IMR-90 (cell line): ENCODE data around the gene SGPL1. TPM values are rescaled to one million over a fixed set of nuclear protein-coding genes. Genes with fewer than 3 reads are reported as not detected.
"Not testable (repeated sequence)": the region's sequence is repeated elsewhere in the genome, so short reads cannot be mapped to it uniquely, and the experiment has no call there.

Experiments
- ATAC-seq: fragments of 200-7000 bp; cut with Tn5 transposase; 2 replicates; pipeline ENCODE4 v1.9.1; 2020; ENCODE audit warnings: low read depth, mild to moderate bottlenecking, moderate library complexity
- BruUV-seq: library from RNA; stranded (reverse); fragments of 400-500 nt; replicated peaks from 2 replicates; lab custom pipeline; 2021; lab: Mats Ljungman, UMichigan
- CTCF ChIA-PET: fragments of 300-600 bp; formaldehyde crosslinking; extraction: SDS; loops from one replicate; lab custom pipeline; 2021; ENCODE audit warnings: antibody characterized with exemption; lab: Yijun Ruan, JAX
- POLR2A ChIA-PET: fragments of 300-600 bp; sonication (Branson Sonifier 250); formaldehyde crosslinking; loops from one replicate; lab custom pipeline; 2022; ENCODE audit warnings: antibody characterized with exemption; ENCODE audit not compliant: unreplicated experiment; lab: Charles Lee
- DNase-seq: peaks from one replicate; pipeline ENCODE4 v3.0.0; 2013
- H2AFZ ChIP-seq: replicated peaks from 2 replicates; pipeline ENCODE3; 2013; ENCODE audit warnings: low read length, mild to moderate bottlenecking; ENCODE audit not compliant: poor library complexity
- H2AK5ac ChIP-seq: 2 replicates; pipeline ENCODE4 v1.6.1; 2013; ENCODE audit warnings: low read depth, low read length, inconsistent platforms
- H2AK9ac ChIP-seq: replicated peaks from 2 replicates; pipeline ENCODE3; 2013; ENCODE audit warnings: mild to moderate bottlenecking, low read depth, low read length, moderate library complexity; ENCODE audit not compliant: poor library complexity
- H2BK120ac ChIP-seq: 2 replicates; pipeline ENCODE4 v1.6.1; 2013; ENCODE audit warnings: low read depth, low read length, inconsistent platforms
- H2BK15ac ChIP-seq: 3 replicates; pipeline ENCODE4 v1.6.1; 2013; ENCODE audit warnings: low read depth, low read length, inconsistent platforms
- H2BK20ac ChIP-seq: 2 replicates; pipeline ENCODE4 v1.6.1; 2013; ENCODE audit warnings: low read depth, mild to moderate bottlenecking, inconsistent platforms, low read length, moderate library complexity
- H2BK5ac ChIP-seq: 2 replicates; pipeline ENCODE4 v1.6.1; 2013; ENCODE audit warnings: mild to moderate bottlenecking, low read depth, low read length, inconsistent platforms; ENCODE audit not compliant: poor library complexity, severe bottlenecking
- H3K14ac ChIP-seq: replicated peaks from 2 replicates; pipeline ENCODE4 v1.6.1; 2013; ENCODE audit warnings: low read depth, low read length, inconsistent platforms
- H3K18ac ChIP-seq: 2 replicates; pipeline ENCODE4 v1.6.1; 2013; ENCODE audit warnings: low read depth, low read length, control low read depth
- H3K23ac ChIP-seq: 2 replicates; pipeline ENCODE4 v1.6.1; 2013; ENCODE audit warnings: low read depth, low read length, inconsistent platforms
- H3K27ac ChIP-seq: 2 replicates; pipeline ENCODE4 v1.5.1; 2013; ENCODE audit warnings: mild to moderate bottlenecking, control low read depth, low read length; ENCODE audit not compliant: insufficient read depth
- H3K27me3 ChIP-seq: 2 replicates; pipeline ENCODE4 v1.6.1; 2013; ENCODE audit warnings: low read length; ENCODE audit not compliant: control insufficient read depth, insufficient read depth
- H3K36me3 ChIP-seq: 2 replicates; pipeline ENCODE4 v1.6.1; 2013; ENCODE audit warnings: low read length, mixed read lengths; ENCODE audit not compliant: control insufficient read depth, insufficient read depth
- H3K4ac ChIP-seq: 2 replicates; pipeline ENCODE4 v1.6.1; 2013; ENCODE audit warnings: low read depth, low read length, inconsistent platforms
- H3K4me1 ChIP-seq: 2 replicates; pipeline ENCODE4 v1.6.1; 2013; ENCODE audit warnings: low read length, mixed read lengths; ENCODE audit not compliant: control insufficient read depth, insufficient read depth
- H3K4me2 ChIP-seq: 2 replicates; pipeline ENCODE4 v1.6.1; 2013; ENCODE audit warnings: low read depth, mild to moderate bottlenecking, control low read depth, low read length, moderate library complexity
- H3K4me3 ChIP-seq: 2 replicates; pipeline ENCODE4 v1.5.1; 2013; ENCODE audit warnings: low read depth, mild to moderate bottlenecking, control low read depth, low read length, moderate library complexity; ENCODE audit not compliant: insufficient read depth
- H3K56ac ChIP-seq: 2 replicates; pipeline ENCODE4 v1.6.1; 2013; ENCODE audit warnings: low read length, inconsistent platforms; ENCODE audit not compliant: insufficient read depth; ENCODE audit errors: extremely low read depth
- H3K79me1 ChIP-seq, 2 experiments: 2 replicates each; pipeline ENCODE4 v1.6.1; 2013; ENCODE audit warnings: low read length in 2 of 2, inconsistent platforms in 1 of 2, low read depth in 1 of 2
- H3K9ac ChIP-seq: 2 replicates; pipeline ENCODE4 v1.6.1; 2013; ENCODE audit warnings: low read depth, low read length, control low read depth
- H3K9me1 ChIP-seq: 2 replicates; pipeline ENCODE4 v1.6.1; 2013; ENCODE audit warnings: low read length, inconsistent platforms; ENCODE audit not compliant: insufficient read depth
- H3K9me3 ChIP-seq: 2 replicates; pipeline ENCODE4 v1.6.1; 2013; ENCODE audit warnings: low read length; ENCODE audit not compliant: control insufficient read depth, insufficient read depth
- H4K20me1 ChIP-seq: 2 replicates; pipeline ENCODE4 v1.6.1; 2013; ENCODE audit warnings: low read length, inconsistent platforms; ENCODE audit not compliant: insufficient read depth
- H4K5ac ChIP-seq: 2 replicates; pipeline ENCODE4 v1.6.1; 2013; ENCODE audit warnings: mild to moderate bottlenecking, low read depth, low read length, control low read depth
- H4K8ac ChIP-seq, 2 experiments: 2 replicates each; pipeline ENCODE4 v1.6.1; 2013; ENCODE audit warnings: low read depth in 2 of 2, low read length in 2 of 2, control low read depth in 1 of 2, inconsistent platforms in 1 of 2
- H4K91ac ChIP-seq: 2 replicates; pipeline ENCODE4 v1.6.1; 2013; ENCODE audit warnings: low read depth, low read length, inconsistent platforms; ENCODE audit not compliant: insufficient read depth
- CEBPB ChIP-seq: IDR thresholded peaks from 2 replicates; pipeline ENCODE4 v1.6.1; 2012; ENCODE audit warnings: low read depth, low read length, improper control_type of control experiment
- ELK1 ChIP-seq: fragments of 150-350 bp; IDR thresholded peaks from 2 replicates; pipeline ENCODE4 v1.6.1; 2016; ENCODE audit warnings: low read depth, mild to moderate bottlenecking, low read length, moderate library complexity, borderline replicate concordance
- FOS ChIP-seq: fragments of 150-350 bp; IDR thresholded peaks from 2 replicates; pipeline ENCODE4 v1.6.1; 2016; ENCODE audit warnings: low read depth, low read length
- MAFK ChIP-seq: IDR thresholded peaks from 2 replicates; pipeline ENCODE4 v1.6.1; 2012; ENCODE audit warnings: low read depth, low read length, improper control_type of control experiment
- MAZ ChIP-seq: IDR thresholded peaks from 2 replicates; pipeline ENCODE4 v1.6.1; 2012; ENCODE audit warnings: low read depth, mild to moderate bottlenecking, low read length, improper control_type of control experiment, moderate library complexity, borderline replicate concordance
- MXI1 ChIP-seq: IDR thresholded peaks from 2 replicates; pipeline ENCODE4 v1.6.1; 2012; ENCODE audit warnings: low read depth, mild to moderate bottlenecking, low read length, moderate library complexity, borderline replicate concordance
- NFE2L2 ChIP-seq: fragments of 150-350 bp; IDR thresholded peaks from 2 replicates; pipeline ENCODE4 v1.6.1; 2016; ENCODE audit warnings: low read depth, mild to moderate bottlenecking, low read length
- POLR2A ChIP-seq: IDR thresholded peaks from 2 replicates; pipeline ENCODE4 v1.6.1; 2012; ENCODE audit warnings: mild to moderate bottlenecking, low read depth, low read length
- RAD21 ChIP-seq: IDR thresholded peaks from 2 replicates; pipeline ENCODE4 v1.6.1; 2012; ENCODE audit warnings: low read length, improper control_type of control experiment
- RFX5 ChIP-seq: IDR thresholded peaks from 2 replicates; pipeline ENCODE4 v1.8.0; 2012; ENCODE audit warnings: low read depth, mild to moderate bottlenecking, low read length, moderate library complexity
- SMC3 ChIP-seq: fragments of 150-350 bp; IDR thresholded peaks from 2 replicates; pipeline ENCODE4 v1.6.1; 2016; ENCODE audit warnings: low read depth, mild to moderate bottlenecking, antibody characterized with exemption, low read length, moderate library complexity
- WGBS, 2 experiments: methylation state at CpG; one replicate each; pipeline versions ENCODE4 v1.1.5 to v1.1.7; 2013; ENCODE audit warnings: missing lambda C conversion rate in 2 of 2; ENCODE audit not compliant: insufficient read length in 1 of 2; ENCODE audit errors: extremely low coverage in 2 of 2; 5-methylcytosine and 5-hydroxymethylcytosine counted together
- dilution Hi-C: fragments of 300-500 bp; cut with HindIII; formaldehyde crosslinking; loops from one replicate; pipeline ENCODE4 v1.14.3; 2018; ENCODE audit warnings: low sequenced_read_pairs; ENCODE audit not compliant: unreplicated experiment
- in situ Hi-C: fragments of 300-500 bp; cut with MboI; formaldehyde crosslinking; loops from 3 replicates; pipeline ENCODE4 v1.14.3; 2019; ENCODE audit warnings: low sequenced_read_pairs, inconsistent platforms, mixed read lengths
- intact Hi-C: fragments of 100-400 bp; cut with micrococcal nuclease; formaldehyde crosslinking; loops from 2 replicates; pipeline ENCODE4 v1.10.0; 2022
- polyA plus RNA-seq, 3 experiments: library from polyadenylated mRNA; depleted of rRNA; stranded (reverse); fragments of >200 nt; gene quantifications; 2 replicates each; pipeline ENCODE4 v1.2.3, GENCODE V29; 2012; ENCODE audit warnings: low replicate concordance in 1 of 3
- total RNA-seq: library from RNA; depleted of rRNA; stranded (reverse); fragments of >200 nt; gene quantifications from 2 replicates; pipeline ENCODE4 v1.2.3, GENCODE V29; 2012

Gene SGPL1
- total and polyA plus RNA-seq, 2 of the 4 experiments (the other 2 are of a cell fraction), result 12.2 to 26.7 TPM

- BruUV-seq, result no TSS peak
- H2BK120ac ChIP-seq, result no peak overlapping the region
- no peak overlapping the region for H3K4ac ChIP-seq
- H3K27ac ChIP-seq, result no peak overlapping the region
- H3K4me2 ChIP-seq, result no peak overlapping the region
- no peak overlapping the region for H4K8ac ChIP-seq
- H3K9me1 ChIP-seq, result no peaks in the 10 kb centered on the region
- no peaks in the 10 kb centered on the region for H3K4me1 ChIP-seq
- in situ Hi-C loops (no loop called here), dilution Hi-C loops (no loop called here), intact Hi-C loops (no loop called here)
- no peak overlapping the region for H3K18ac ChIP-seq
- DNase-seq (no peak), ATAC-seq (no peak)
- H2AK5ac ChIP-seq, result no peak overlapping the region
- peaks cover 7% of the 10 kb centered on the region; the same call in 1 of the 2 replicates for H3K9me3 ChIP-seq
- no peak overlapping the region for H3K9ac ChIP-seq
- ChIA-PET POLR2A (no interaction called here), CTCF (no interaction called here)
- H4K5ac ChIP-seq, result no peak overlapping the region
- no peak overlapping the region for H2AFZ ChIP-seq
- H4K91ac ChIP-seq, result no peak overlapping the region
- H3K56ac ChIP-seq, result no peak overlapping the region
- H2BK20ac ChIP-seq, result no peak overlapping the region
- TF ChIP-seq CEBPB (no peak), RAD21 (no peak), ELK1 (no peak), RFX5 (no peak), MAZ (no peak), POLR2A (no peak), SMC3 (no peak), NFE2L2 (no peak), MXI1 (no peak), MAFK (no peak), FOS (no peak)
- no peak overlapping the region for H3K14ac ChIP-seq
- no peak overlapping the region for H2AK9ac ChIP-seq
- no peak overlapping the region for H2BK15ac ChIP-seq
- H3K79me1 ChIP-seq, result no peaks in the 10 kb centered on the region
- no CpG with 5 or more reads among the region's 2 CpGs for WGBS, 2 experiments
- H2BK5ac ChIP-seq, result no peak overlapping the region
- no peaks in the 10 kb centered on the region for H3K36me3 ChIP-seq
- H3K4me3 ChIP-seq, result no peak overlapping the region
- H3K23ac ChIP-seq, result no peak overlapping the region
- H4K20me1 ChIP-seq, result no peaks in the 10 kb centered on the region
- peaks cover 32% of the 10 kb centered on the region for H3K27me3 ChIP-seq
Measured at GRCh38 chr10:70770001-70770400, 45.7 kb upstream of the SGPL1 start.

GRCh38 chr10:70770516-70770915, 45.2 kb upstream of the SGPL1 start:
- H4K91ac ChIP-seq, dilution Hi-C loops, H2BK5ac ChIP-seq, ATAC-seq, DNase-seq, H3K36me3 ChIP-seq, H3K9me3 ChIP-seq, H3K23ac ChIP-seq, H3K9ac ChIP-seq, H3K4ac ChIP-seq, H3K9me1 ChIP-seq, H3K4me3 ChIP-seq, H2AK5ac ChIP-seq, CTCF ChIA-PET, in situ Hi-C loops, H3K27ac ChIP-seq, H4K20me1 ChIP-seq, H3K4me1 ChIP-seq, H4K5ac ChIP-seq, H2BK15ac ChIP-seq, BruUV-seq, POLR2A ChIA-PET, H2BK20ac ChIP-seq, H4K8ac ChIP-seq, H3K14ac ChIP-seq, H3K18ac ChIP-seq, H2BK120ac ChIP-seq, H3K56ac ChIP-seq, H2AK9ac ChIP-seq, H3K4me2 ChIP-seq, H2AFZ ChIP-seq, intact Hi-C loops, H3K79me1 ChIP-seq: not testable (repeated sequence)
- WGBS, 2 experiments, result no CpG with 5 or more reads among the region's 7 CpGs
- peaks cover 36% of the 10 kb centered on the region for H3K27me3 ChIP-seq
